OCI-LY7 (cell line): Measurements from ENCODE around the gene ACACB.

Experiments
- CTCF ChIP-seq: fragments of 200-600 bp; sonication (generic); conservative IDR thresholded peaks from 2 replicates; pipeline ENCODE4 v1.5.1; 2014; ENCODE audit warnings: mild to moderate bottlenecking, antibody characterized with exemption, low read length, moderate library complexity, mixed read lengths
- EZH2phosphoT487 ChIP-seq: fragments of 200-600 bp; sonication (generic); IDR thresholded peaks from 2 replicates; pipeline ENCODE4 v1.6.1; 2018; ENCODE audit warnings: low read depth, borderline replicate concordance, mild to moderate bottlenecking, mixed run types, antibody characterized with exemption, low read length, moderate library complexity, mixed read lengths

GRCh38 chr12:109291117-109291516 lies 174.7 kb downstream of the ACACB start:
- TF ChIP-seq CTCF = no peak
- no peak for TF ChIP-seq EZH2phosphoT487
